Measurements from ENCODE around the gene TMC5. TPM values are rescaled to one million over a fixed set of nuclear protein-coding genes. Genes with fewer than 3 reads are reported as not detected.

Gene TMC5
- total RNA-seq, 1 experiment from 2014 or later = not detected

DNA sequence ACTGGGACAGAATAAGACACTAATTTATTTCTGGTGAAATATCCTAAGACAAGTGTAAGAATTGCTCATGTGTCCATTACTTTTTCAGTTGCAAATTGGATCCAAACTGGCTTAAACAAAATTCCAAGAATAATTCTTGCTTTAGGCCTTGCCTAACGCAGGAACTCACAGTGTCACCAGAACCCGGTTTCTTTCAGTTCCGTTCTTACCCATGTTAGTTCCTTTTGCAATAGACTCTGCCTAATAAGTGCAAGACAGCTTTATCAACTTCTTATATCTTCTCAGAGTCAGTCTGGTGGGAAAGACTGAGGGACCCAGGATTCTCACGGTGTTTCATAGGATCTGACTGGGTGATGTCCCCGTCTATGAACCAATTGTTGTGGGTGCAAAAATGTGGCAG lies 79.5 kb downstream of the TMC5 start:
- Histone ChIP-seq H3K27me3 (no peaks in the 10 kb centered on the region), H3K27ac (no peak overlapping the region), H3K4me1 (no peaks in the 10 kb centered on the region), H3K4me3 (no peak overlapping the region), H3K36me3 (peaks cover 5% of the 10 kb centered on the region; the same call in 1 of the 2 replicates), H3K9me3 (replicated peaks) (no peaks in the 10 kb centered on the region)
- DNase-seq = no peak

DNA sequence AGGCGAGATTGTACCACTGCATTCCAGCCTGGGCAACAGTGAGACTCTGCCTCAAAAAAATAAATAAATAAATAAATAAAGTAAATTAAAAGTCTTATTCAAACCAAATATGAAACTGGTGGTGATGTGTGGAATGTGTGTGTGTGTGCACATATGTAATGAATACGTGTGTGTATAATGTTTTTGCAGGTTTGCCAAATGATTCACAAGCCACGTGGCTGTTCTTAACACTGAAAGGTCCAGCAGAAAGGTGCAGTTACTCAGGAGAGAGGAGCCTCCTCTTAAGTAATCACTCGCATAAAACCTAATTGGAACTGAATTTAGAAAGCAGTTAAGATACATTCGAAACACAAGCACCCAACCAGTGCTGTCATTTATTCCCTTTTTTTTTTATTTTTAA lies 81.3 kb downstream of the TMC5 start:
- no peak for DNase-seq
- no peak overlapping the region for H3K4me3 ChIP-seq
- H3K36me3 ChIP-seq = peaks cover 15% of the 10 kb centered on the region
- no peak overlapping the region for H3K27ac ChIP-seq
- no peaks in the 10 kb centered on the region for H3K9me3 ChIP-seq (replicated peaks)
- H3K27me3 ChIP-seq = no peaks in the 10 kb centered on the region
- no peaks in the 10 kb centered on the region for H3K4me1 ChIP-seq

DNA sequence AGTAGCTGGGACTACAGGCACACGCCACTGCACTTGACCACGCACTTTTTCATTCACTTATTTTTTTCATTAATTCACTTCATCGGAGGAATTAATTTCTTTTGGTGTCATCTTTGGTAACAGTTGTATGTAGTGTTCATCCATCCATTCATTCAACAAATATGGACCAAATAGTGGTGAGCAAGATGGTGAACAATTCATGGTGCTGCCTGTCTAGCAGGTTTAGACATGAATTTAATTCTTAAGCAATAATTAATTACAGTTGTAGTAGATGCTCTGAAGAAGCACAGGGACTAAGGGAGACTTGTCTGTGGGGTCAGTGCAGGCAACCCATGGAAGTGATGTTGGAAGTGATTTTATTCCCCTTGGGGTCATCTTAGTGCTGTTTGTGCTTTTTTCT lies 81.8 kb downstream of the TMC5 start:
- DNase-seq = no peak
- Histone ChIP-seq H3K9me3 (replicated peaks) (no peaks in the 10 kb centered on the region), H3K27me3 (no peaks in the 10 kb centered on the region), H3K36me3 (peaks cover 15% of the 10 kb centered on the region), H3K4me1 (no peaks in the 10 kb centered on the region), H3K4me3 (no peak overlapping the region), H3K27ac (no peak overlapping the region)

DNA sequence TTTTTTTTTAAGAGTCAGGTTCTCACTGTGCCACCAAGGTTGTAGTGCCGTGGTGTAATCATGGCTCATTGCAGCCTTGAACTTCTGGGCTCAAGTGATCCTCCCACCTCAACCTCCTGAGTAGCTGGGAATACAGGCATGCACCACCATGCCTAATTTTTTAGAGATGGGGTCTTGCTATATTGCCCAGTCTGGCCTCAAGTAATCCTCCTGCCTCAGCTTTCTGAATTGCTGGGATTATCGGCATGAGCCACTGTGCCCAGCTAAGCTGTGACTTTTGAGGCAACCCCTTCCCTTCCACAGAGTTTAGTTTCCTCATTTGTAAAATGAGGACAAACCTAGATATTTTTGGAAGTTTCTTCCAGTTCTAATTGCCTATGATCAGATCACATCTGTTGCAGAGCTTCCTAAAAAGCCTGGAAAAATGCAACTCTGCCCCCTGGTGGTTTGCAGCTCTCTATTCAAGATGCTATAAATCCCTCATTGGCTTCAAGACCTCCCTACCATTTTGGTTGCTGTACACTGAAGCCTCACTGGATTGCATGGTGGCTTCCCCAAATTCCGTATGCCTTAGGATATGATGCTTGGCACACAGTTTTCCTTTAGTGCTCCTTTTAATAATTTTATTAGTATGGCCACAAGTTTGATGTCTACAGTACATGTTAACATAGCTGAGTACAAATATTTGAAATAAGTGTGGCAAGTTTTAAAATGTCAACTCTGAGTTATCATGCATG lies 84.9 kb downstream of the TMC5 start:
- Histone ChIP-seq H3K9me3 (replicated peaks) (no peaks in the 10 kb centered on the region), H3K27ac (no peak overlapping the region)
- peak; percentile 67 to 82 for DNase-seq

DNA sequence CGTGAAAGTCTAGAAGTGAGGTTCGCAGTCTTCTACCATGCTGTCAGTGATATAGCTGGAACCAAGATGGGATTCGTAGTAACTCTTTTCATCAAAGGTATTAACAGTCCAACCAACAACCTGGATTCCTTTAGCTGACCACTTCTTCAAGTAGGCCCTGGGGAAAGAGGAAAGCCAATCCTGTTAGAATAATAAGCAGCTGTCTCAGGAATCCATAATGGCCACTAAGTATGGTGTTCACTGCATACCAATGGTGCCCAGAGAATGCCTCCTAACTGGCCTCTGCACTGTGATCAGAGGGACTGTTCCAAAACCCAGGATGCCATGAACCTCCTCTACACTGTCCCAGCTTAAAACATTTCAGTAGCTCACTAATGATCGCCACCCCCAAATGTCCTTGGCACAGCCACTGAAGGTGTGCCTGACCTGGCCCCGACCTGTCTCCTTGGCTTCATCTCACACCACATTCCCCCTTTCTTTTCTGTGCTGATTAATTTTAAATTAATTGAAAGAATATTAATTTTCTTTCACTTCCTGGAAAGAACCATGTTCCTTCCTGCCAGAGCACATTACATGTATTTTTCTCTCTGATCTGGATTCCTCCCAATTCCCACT lies 85.9 kb downstream of the TMC5 start:
- no peak overlapping the region for H3K27ac ChIP-seq
- no peaks in the 10 kb centered on the region for H3K27me3 ChIP-seq
- H3K4me1 ChIP-seq = no peaks in the 10 kb centered on the region
- H3K4me3 ChIP-seq = no peak overlapping the region
- H3K36me3 ChIP-seq = peaks cover 26% of the 10 kb centered on the region
- H3K9me3 ChIP-seq (replicated peaks) = no peaks in the 10 kb centered on the region
- no peak for DNase-seq

More for the DNA sequence above, 84.9 kb downstream of the TMC5 start:
- Histone ChIP-seq H3K36me3 (peaks cover 25% of the 10 kb centered on the region), H3K4me3 (no peak overlapping the region), H3K27me3 (no peaks in the 10 kb centered on the region), H3K4me1 (no peaks in the 10 kb centered on the region)

DNA sequence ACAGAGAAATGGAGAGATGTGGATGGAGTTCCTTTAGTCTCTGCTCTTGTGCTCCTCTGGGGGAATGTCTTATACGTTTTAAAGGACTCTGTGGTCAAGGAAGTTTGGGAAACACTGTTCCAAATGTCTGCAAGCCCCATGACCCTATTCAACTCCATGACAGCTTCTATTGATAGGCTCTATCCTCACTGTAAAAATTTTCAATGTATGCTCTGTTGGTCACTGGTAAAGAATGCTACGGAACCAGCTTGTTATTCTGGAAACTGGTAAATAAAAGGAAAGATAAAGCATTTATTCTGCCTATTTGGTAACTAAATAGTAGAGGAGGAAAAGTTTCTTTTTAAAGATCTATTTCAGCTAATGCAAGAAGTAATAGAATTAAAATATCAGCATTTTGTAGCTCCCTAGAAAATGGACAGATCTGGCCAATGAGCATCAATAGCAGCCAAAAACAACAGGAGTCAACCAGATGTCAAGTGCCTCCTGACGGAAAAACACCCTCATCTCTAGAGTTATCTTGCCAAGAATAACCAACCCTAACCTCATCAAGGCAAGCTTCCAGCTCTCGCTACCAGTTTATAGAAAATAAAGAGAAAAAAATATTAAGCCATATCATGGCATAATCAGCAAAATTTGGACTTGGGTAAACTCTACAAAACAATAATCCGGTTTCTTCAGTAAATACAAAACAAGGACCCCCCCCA lies 88.1 kb downstream of the TMC5 start:
- Histone ChIP-seq H3K27ac (no peak overlapping the region), H3K36me3 (peaks cover 33% of the 10 kb centered on the region), H3K27me3 (no peaks in the 10 kb centered on the region), H3K4me1 (no peaks in the 10 kb centered on the region), H3K9me3 (replicated peaks) (no peaks in the 10 kb centered on the region), H3K4me3 (no peak overlapping the region)
- DNase-seq = no peak

DNA sequence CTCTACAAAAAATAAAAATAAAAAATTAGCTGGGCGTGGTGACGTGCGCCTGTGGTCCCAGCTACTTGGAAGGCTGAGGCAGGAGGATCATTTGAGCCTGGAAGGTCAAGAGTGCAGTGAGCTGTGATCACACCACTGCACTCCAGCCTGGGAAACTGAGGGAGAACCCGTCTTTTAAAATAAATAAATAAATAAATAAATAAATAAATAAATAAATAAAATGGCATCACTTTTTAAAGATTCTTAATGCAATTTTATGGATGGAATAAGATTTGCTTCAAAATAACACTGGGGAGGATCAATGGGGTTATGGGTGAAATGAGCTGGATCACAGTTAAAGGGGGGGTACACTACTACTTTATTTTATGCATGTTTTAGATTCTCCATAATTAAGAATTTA lies 89.3 kb downstream of the TMC5 start:
- Histone ChIP-seq H3K27ac (no peak overlapping the region), H3K27me3 (no peaks in the 10 kb centered on the region), H3K9me3 (replicated peaks) (no peaks in the 10 kb centered on the region), H3K36me3 (peaks cover 30% of the 10 kb centered on the region), H3K4me1 (no peaks in the 10 kb centered on the region), H3K4me3 (no peak overlapping the region)
- no peak for DNase-seq

DNA sequence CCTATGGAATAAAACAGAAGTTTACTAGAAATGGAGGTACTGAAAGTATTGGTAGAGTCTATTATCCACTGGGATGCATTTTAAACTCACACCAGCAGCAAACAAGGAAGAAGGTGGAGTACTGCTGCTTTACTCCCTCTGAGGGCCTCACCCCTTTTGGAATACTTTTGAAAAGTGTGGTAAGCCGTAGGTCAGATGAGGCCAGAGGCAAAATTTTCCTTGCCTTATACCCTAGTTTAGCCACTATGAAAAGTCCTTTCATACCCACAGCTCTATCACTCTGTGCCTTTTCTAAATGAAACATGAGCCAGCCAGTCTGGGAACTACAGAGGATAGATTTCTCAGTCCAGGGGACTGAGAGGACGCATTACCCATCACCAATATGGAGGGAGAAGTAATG lies 90.2 kb downstream of the TMC5 start:
- Histone ChIP-seq H3K4me3 (no peak overlapping the region), H3K36me3 (peaks cover 22% of the 10 kb centered on the region), H3K9me3 (replicated peaks) (no peaks in the 10 kb centered on the region), H3K27ac (no peak overlapping the region), H3K4me1 (no peaks in the 10 kb centered on the region), H3K27me3 (no peaks in the 10 kb centered on the region)
- DNase-seq = no peak

DNA sequence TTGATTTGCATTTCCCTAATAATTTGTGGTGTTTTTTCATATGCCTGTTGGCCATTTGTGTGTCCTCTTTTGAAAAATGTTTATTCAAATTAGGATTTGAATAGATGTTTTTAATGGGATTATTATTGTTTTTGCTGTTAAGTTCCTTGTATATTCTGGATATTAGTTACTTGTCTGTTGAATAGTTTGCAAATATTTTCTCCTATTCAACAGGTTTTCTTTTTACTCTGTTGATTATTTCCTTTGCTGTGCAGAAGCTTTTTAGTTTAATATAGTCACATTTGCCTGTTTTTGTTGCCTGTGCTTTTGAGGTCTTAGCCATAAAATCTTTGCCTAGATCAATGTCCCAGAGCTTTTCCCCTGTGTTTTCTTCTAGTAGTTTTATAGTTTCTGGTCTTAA lies 94.6 kb downstream of the TMC5 start:
- Histone ChIP-seq H3K9me3 (replicated peaks) (no peaks in the 10 kb centered on the region), H3K27ac (no peak overlapping the region), H3K36me3 (peaks cover 21% of the 10 kb centered on the region), H3K4me1 (no peaks in the 10 kb centered on the region), H3K4me3 (no peak overlapping the region), H3K27me3 (no peaks in the 10 kb centered on the region)
- DNase-seq = no peak

DNA sequence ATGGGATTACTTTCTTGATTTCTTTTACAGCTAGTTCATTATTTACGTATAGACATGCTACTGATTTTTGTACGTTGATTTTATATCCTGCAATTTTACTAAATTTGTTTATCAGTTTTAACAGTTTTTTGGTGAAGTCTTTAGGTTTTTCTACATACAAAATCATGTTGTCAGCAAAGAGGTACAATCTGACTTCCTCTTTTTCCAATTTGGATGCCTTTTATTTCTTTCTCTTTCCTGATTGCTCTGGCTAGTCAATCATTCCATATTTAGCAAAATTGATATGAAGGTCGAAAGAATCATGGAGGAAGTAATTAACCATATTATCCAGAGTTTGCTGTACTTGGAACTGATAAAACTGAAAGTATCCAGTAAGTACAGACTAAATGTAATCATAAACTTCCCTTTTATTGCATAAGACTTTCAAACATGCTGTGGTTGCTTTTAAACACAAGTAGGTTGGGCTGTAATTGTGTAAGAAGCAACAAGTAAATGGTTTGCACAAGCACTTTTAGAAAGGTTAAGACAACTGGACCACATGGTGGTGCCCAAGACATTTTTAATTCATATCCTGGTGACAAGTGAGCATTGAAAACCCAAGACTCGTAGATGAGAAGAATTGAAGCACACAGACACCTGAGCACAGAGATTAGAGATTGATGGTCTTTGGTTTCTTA lies 95.8 kb downstream of the TMC5 start:
- H3K4me1 ChIP-seq = no peaks in the 10 kb centered on the region
- no peak overlapping the region for H3K4me3 ChIP-seq
- no peaks in the 10 kb centered on the region for H3K9me3 ChIP-seq (replicated peaks)
- H3K36me3 ChIP-seq = peaks cover 21% of the 10 kb centered on the region
- DNase-seq = no peak
- no peaks in the 10 kb centered on the region for H3K27me3 ChIP-seq
- no peak overlapping the region for H3K27ac ChIP-seq

DNA sequence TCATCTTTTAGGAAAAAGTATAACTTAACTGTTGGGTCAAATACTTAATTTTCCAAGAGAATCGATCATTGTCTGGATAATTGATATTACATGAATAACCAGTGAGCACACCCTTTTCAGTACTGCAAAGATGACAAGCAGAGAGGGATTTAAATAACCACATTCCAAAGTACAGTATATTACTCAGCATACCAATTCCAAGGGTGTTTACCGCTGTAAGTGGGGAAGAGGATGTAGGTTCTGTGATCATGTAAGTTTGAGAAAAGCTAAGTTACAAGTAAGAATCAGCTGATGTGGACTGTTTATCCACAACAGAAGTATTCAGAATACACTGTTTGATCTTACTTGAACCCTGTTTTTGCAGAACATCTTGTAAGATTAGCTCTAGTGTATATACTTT lies 98.1 kb downstream of the TMC5 start:
- H3K27ac ChIP-seq = no peak overlapping the region
- H3K27me3 ChIP-seq = no peaks in the 10 kb centered on the region
- DNase-seq = no peak
- H3K9me3 ChIP-seq (replicated peaks) = no peaks in the 10 kb centered on the region
- no peaks in the 10 kb centered on the region for H3K4me1 ChIP-seq
- H3K4me3 ChIP-seq = no peak overlapping the region
- H3K36me3 ChIP-seq = peaks cover 13% of the 10 kb centered on the region

DNA sequence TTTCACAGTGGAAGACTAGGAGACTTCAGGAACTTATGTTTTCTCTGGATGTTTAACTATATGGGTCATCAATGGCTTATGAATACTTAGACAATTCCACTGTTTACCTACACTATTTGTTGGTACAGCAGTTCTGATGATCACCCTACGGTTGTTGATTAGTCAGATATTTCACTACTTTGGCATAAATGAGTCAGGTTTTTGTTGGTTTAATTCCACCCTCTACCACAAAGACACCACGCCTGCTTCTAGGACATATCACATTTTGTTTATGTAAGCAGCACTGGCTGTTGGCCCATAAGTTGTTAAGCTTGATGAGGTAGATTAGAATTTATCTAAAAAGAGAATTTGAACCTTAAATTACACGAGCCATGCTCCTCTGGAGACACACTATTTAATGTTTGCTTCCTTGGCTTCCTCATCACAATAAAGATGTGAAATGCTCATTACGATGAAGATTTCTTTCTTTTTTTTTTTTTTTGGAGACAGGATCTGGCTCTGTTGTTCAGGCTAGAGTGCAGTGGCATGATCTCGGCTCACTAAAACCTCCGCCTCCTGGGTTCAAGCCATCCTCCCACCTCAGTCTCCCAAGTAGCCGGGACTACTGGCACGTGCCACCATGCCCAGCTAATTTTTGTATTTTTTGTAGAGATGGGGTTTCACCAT lies 99.9 kb downstream of the TMC5 start:
- H3K4me1 ChIP-seq = no peaks in the 10 kb centered on the region
- no peak overlapping the region for H3K4me3 ChIP-seq
- H3K9me3 ChIP-seq (replicated peaks) = no peaks in the 10 kb centered on the region
- peaks cover 13% of the 10 kb centered on the region for H3K36me3 ChIP-seq
- DNase-seq = no peak
- H3K27me3 ChIP-seq = no peaks in the 10 kb centered on the region
- H3K27ac ChIP-seq = no peak overlapping the region

DNA sequence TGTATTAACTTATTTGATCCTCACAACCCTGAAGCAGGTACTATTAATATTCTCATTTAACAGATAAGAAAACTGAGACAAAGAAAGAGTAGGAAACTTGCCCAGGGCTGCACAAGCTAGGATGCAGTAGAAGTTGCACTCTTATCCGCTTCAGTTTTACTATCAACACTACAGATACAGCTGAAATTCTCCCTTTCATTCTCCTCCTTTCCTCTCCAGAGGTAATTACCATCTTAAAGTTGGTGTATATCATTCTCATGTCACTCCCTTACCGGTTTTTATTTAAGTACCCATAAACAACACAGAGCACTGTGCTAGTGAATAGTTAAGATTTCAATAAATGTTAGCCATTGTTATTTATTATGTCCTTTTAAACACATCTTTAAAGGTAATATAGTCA lies 100.7 kb downstream of the TMC5 start:
- Histone ChIP-seq H3K36me3 (peaks cover 13% of the 10 kb centered on the region), H3K27me3 (no peaks in the 10 kb centered on the region), H3K27ac (no peak overlapping the region), H3K9me3 (replicated peaks) (no peaks in the 10 kb centered on the region), H3K4me3 (no peak overlapping the region), H3K4me1 (no peaks in the 10 kb centered on the region)
- no peak for DNase-seq

DNA sequence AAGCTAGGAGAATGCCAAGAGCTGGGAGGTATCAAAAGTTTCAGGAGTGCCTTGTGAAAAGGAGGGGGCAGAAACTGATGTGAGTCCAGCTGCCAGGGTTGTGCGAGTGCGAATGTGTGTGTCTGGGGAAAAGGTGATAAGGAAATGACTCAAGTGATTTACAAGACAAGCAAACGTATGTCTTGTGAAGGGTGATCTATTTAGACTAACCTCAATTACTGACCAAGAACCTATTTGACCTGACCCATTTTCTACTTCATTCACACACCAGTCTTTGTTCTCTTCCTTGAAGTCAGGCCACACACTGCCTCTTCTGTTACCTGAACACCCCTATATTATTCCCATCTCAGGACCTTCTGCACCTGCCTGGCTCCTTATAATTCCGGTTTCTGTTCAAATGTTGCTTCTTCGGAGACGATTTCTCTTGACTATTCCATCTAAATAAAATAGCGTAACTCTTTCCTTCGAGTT lies 103.2 kb downstream of the TMC5 start:
- Histone ChIP-seq H3K27me3 (no peaks in the 10 kb centered on the region), H3K4me3 (peak overlapping the region; percentile 72), H3K4me1 (no peaks in the 10 kb centered on the region), H3K9me3 (replicated peaks) (no peaks in the 10 kb centered on the region), H3K27ac (no peak overlapping the region), H3K36me3 (peaks cover 3% of the 10 kb centered on the region; the same call in 1 of the 2 replicates)
- no peak for DNase-seq
